KMS-11 (cell line): Measurements from ENCODE around the gene PPP2R3B.
A peak's percentile ranks its signal among the peaks of the same experiment; 100 is the strongest.

ENCODE experiments used
- H2AFZ ChIP-seq: fragments of 200-600 bp; sonication (generic); 2 replicates; pipeline ENCODE4 v1.6.1; 2016; ENCODE audit warnings: antibody characterized with exemption, mixed run types, low read depth
- H3K27ac ChIP-seq: fragments of 200-600 bp; sonication (generic); 2 replicates; pipeline ENCODE4 v1.6.1; 2016; ENCODE audit warnings: mild to moderate bottlenecking, mixed run types
- H3K27me3 ChIP-seq: fragments of 200-600 bp; sonication (generic); 2 replicates; pipeline ENCODE4 v1.6.1; 2017; ENCODE audit warnings: mild to moderate bottlenecking, low read depth, mixed run types, moderate library complexity; ENCODE audit not compliant: insufficient read depth
- H3K36me3 ChIP-seq: fragments of 200-600 bp; sonication (generic); 2 replicates; pipeline ENCODE4 v1.6.1; 2017; ENCODE audit warnings: mild to moderate bottlenecking, mixed run types; ENCODE audit not compliant: insufficient read depth
- H3K4me1 ChIP-seq: fragments of 200-600 bp; sonication (generic); 2 replicates; pipeline ENCODE4 v1.6.1; 2016; ENCODE audit warnings: mild to moderate bottlenecking, low read depth, mixed run types; ENCODE audit not compliant: poor library complexity, severe bottlenecking
- H3K4me2 ChIP-seq: fragments of 200-600 bp; sonication (generic); 2 replicates; pipeline ENCODE4 v1.7.0; 2016; ENCODE audit warnings: mild to moderate bottlenecking, mixed run types
- H3K4me3 ChIP-seq: fragments of 200-600 bp; sonication (generic); IDR thresholded peaks from 2 replicates; pipeline ENCODE4 v1.6.1; 2017; ENCODE audit warnings: low read depth, low read length, mixed read lengths; ENCODE audit not compliant: insufficient read depth
- H3K79me2 ChIP-seq: fragments of 200-600 bp; sonication (generic); 2 replicates; pipeline ENCODE4 v1.6.1; 2016; ENCODE audit warnings: low read depth, mixed run types; ENCODE audit not compliant: insufficient read depth
- H3K9ac ChIP-seq: fragments of 200-600 bp; sonication (generic); 2 replicates; pipeline ENCODE4 v1.6.1; 2016; ENCODE audit warnings: mild to moderate bottlenecking, mixed run types
- H4K20me1 ChIP-seq: fragments of 200-600 bp; sonication (generic); 2 replicates; pipeline ENCODE4 v1.6.1; 2016; ENCODE audit warnings: mild to moderate bottlenecking, mixed run types; ENCODE audit not compliant: insufficient read depth
- TF ChIP-seq, protein P1 (sequence below): fragments of 200-600 bp; sonication (generic); conservative IDR thresholded peaks from 2 replicates; pipeline ENCODE4 v1.6.1; 2017; ENCODE audit warnings: low read depth, mild to moderate bottlenecking, antibody characterized with exemption, low read length, moderate library complexity, mixed read lengths

Gene PPP2R3B

DNA sequence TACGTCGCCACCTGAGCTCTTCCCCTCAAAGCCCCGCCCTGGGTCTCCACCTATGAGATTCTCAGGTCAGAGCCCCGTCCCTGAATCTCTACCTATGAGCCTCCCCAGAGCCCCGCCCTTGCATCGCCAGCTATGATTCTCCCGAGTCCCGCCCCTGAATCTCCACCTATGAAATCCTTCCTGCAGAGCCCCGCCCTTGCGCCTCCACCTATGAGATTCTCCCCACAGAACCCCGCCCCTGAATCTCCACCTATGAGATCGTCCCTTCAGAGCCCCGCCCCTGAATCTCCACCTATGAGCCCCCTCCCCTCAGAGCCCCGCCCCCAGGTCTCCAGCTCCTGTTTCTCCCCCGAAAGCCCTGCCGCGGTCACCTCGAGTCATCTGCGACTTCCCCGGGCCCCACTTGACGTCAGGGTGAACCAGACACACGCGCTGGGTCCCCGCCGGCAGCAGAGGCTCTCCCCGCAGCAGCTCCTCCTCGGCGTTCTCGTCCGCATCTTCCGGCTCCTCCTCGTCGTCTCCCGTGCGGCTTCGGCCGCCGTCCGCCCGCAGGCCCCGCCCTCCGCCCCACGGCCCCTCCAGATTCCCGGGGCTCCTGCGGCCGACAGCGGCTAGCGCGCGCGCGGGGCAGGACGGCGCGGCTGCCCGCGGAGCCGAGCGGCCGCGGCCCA, 68.5 kb downstream of the PPP2R3B start:
- no peak overlapping the region for H3K4me2 ChIP-seq
- TF ChIP-seq, protein P1, sequence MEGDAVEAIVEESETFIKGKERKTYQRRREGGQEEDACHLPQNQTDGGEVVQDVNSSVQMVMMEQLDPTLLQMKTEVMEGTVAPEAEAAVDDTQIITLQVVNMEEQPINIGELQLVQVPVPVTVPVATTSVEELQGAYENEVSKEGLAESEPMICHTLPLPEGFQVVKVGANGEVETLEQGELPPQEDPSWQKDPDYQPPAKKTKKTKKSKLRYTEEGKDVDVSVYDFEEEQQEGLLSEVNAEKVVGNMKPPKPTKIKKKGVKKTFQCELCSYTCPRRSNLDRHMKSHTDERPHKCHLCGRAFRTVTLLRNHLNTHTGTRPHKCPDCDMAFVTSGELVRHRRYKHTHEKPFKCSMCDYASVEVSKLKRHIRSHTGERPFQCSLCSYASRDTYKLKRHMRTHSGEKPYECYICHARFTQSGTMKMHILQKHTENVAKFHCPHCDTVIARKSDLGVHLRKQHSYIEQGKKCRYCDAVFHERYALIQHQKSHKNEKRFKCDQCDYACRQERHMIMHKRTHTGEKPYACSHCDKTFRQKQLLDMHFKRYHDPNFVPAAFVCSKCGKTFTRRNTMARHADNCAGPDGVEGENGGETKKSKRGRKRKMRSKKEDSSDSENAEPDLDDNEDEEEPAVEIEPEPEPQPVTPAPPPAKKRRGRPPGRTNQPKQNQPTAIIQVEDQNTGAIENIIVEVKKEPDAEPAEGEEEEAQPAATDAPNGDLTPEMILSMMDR, result no peak
- H3K4me1 ChIP-seq, result no peaks in the 10 kb centered on the region
- H3K36me3 ChIP-seq, result no peaks in the 10 kb centered on the region
- no peak overlapping the region for H2AFZ ChIP-seq
- no peaks in the 10 kb centered on the region for H4K20me1 ChIP-seq
- H3K9ac ChIP-seq, result peak overlapping the region; percentile 86
- no peaks in the 10 kb centered on the region for H3K27me3 ChIP-seq
- no peak overlapping the region for H3K4me3 ChIP-seq
- H3K27ac ChIP-seq, result peak overlapping the region; percentile 83
- no peaks in the 10 kb centered on the region for H3K79me2 ChIP-seq

DNA sequence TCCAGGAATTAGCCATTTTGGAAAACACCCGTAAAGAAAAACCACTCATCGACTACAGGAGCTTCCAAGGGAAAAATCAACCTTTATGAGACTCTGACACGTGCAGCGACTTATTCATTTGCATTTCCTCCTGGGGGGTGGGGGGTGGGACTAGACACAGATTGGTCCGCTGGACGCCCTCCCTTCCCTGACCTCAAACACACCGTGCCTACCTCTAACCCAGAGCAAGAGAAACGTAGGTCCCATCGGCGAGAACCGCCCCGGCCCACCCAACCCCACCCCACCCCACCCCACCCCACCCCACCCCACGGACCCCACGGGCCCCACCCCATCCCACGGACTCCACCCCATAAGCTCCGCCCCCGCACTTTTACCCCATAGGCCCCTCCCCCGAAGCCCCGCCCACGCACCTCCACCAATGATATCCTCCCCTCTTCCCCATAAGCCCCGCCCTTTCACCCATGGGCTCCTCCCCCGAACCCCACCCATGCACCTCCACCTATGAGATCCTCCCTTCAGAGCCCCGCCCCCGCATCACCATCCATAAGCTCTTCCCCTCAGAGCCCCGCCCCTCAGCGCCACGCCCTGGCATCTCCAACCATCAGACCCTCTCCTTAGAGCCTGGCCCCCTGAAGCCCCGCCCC, 69.2 kb downstream of the PPP2R3B start:
- H3K36me3 ChIP-seq, result no peaks in the 10 kb centered on the region
- no peak overlapping the region for H3K9ac ChIP-seq
- H3K4me2 ChIP-seq, result no peak overlapping the region
- no peak overlapping the region for H3K4me3 ChIP-seq
- TF ChIP-seq, protein P1, result no peak
- H3K27me3 ChIP-seq, result no peaks in the 10 kb centered on the region
- H4K20me1 ChIP-seq, result no peaks in the 10 kb centered on the region
- no peaks in the 10 kb centered on the region for H3K79me2 ChIP-seq
- no peak overlapping the region for H2AFZ ChIP-seq
- H3K4me1 ChIP-seq, result no peaks in the 10 kb centered on the region
- H3K27ac ChIP-seq, result no peak overlapping the region

DNA sequence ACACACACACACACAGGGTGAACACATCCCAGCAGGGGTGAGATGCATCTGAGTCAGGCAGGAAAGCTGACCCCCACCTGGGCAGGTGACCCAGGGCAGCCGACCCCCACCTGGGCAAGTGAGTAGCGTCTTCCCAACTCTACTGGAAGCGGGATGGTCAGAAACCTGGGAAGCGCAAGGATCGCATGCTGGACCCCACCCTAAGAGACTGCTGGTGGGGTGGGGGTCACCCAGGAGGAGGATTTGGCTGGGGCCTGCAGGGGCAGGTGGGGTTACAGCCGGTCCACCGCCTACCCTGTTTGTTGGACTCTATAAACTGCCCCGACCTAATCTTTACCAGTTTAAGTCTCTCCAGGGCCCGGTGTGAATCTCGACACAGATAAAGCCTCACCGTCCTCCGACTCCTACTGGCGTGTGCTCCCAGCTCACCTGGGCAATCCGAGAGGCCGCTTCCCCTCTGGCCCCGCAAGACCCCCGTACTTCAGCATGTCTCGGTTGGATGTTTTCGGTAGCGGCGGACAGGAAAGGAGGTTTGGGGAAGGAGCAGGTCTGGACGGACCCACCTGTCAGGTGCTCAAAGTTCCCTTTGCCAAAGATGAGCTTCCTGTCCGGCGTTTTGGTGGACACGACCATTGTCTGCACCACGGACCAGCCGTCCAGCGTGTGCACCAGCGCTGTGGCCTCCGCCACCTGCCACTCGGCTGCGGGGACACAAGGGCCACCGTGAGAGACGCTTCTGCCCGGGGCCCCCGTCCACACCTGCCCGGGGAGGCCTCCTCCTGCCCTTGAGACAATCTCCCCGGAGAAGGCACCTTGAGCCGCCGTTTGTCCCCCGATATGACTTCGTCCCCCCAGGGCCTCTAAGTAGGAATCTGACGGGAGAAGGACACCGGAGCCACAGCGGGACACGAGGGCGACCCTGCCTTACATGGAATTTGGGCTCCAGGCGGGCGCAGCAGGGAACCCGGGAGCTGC, 70.1 kb downstream of the PPP2R3B start:
- Histone ChIP-seq H2AFZ (no peak overlapping the region), H3K27ac (no peak overlapping the region), H3K36me3 (no peaks in the 10 kb centered on the region), H3K79me2 (no peaks in the 10 kb centered on the region), H3K4me2 (no peak overlapping the region), H3K27me3 (no peaks in the 10 kb centered on the region), H4K20me1 (no peaks in the 10 kb centered on the region), H3K4me3 (no peak overlapping the region), H3K9ac (no peak overlapping the region), H3K4me1 (no peaks in the 10 kb centered on the region)
- TF ChIP-seq, protein P1, result no peak

DNA sequence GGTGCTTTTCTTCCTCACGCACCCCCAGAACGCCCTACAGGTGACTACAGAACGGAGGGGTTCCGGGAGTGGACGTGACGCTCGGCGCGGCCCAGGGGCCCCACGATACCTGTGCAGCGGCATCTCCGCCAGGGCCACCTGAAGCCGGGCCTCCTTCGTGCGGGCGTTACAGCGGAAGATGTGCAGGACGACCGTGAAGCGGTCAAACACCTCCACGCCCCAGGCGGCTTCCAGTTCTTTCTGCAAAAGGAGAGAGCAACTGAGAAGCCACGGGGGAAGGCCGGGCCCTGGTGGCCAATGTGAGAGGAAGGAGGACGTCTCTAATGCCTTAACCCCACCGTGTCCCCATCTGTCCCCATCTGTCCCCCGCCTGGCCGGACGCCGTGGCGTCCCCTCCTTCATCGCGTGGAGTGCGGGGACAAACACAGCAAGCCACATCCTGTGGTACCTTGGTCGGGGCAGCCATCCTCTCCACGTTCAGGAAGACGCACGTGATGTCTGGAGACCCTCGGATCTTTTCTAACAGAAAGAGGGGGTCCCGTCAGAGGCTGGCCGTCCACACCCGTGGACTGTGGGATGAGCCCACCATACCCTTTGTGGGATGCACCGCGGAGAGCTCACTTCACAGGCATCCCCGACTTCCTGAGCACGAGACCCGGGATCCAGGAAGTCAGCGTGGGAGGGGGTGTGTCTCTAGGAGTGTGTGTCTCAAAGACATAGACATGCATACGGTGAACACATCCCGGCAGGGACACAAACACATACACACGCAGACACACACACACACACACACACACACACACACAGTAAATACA, 71.7 kb downstream of the PPP2R3B start:
- TF ChIP-seq, protein P1, result no peak
- Histone ChIP-seq H3K4me1 (no peaks in the 10 kb centered on the region), H3K4me3 (no peak overlapping the region), H3K27me3 (no peaks in the 10 kb centered on the region), H2AFZ (no peak overlapping the region), H3K27ac (no peak overlapping the region), H3K36me3 (no peaks in the 10 kb centered on the region), H4K20me1 (no peaks in the 10 kb centered on the region), H3K4me2 (no peak overlapping the region), H3K79me2 (no peaks in the 10 kb centered on the region), H3K9ac (no peak overlapping the region)
